Activated naive CD4-positive, alpha-beta T cell treated with anti-CD3 and anti-CD28 coated beads, Interleukin-2, amount 50 U/mL, for 16 hours (primary cell): ENCODE data around the gene RASGRF2.

ENCODE experiments used
- DNase-seq: peaks from one replicate; pipeline ENCODE4 v3.0.0-alpha.2; 2020

Gene RASGRF2

GRCh38 chr5:80959768-80960442, at the start of gene RASGRF2:
Gene RASGRF2 (plus strand): TSS chr5:80960363. CDS start chr5:80960739, 376 bp downstream.
- peak; percentile 63 for DNase-seq

GRCh38 chr5:80912479-80912878, 47.7 kb upstream of the RASGRF2 start:
- DNase-seq: no peak

- no peak for DNase-seq
These were observed 44.4 kb upstream of the RASGRF2 start for GRCh38 chr5:80915716-80916115.

DNA sequence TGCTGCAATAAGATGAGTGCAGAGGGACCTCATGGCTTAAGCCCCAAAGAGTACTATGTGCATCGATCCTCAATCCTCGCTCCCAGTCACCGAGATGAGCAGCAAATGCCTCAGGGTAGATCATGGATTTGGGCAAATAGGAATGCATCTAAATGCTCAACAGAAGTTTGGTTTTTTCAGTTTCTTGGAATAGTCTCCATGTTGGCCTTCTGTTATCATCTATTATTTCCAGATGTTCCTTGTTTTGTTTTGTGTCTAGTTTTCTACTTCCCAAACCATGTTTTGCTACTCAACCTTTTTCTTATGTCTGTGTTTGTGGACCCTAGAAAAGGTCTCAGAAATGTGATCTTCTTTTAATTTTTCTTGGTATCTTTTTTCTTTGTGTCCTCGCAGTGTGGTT, 43.5 kb upstream of the RASGRF2 start:
- no peak for DNase-seq

- DNase-seq: no peak
These were observed 42.5 kb upstream of the RASGRF2 start for GRCh38 chr5:80917631-80918030.

- no peak for DNase-seq
These were observed 40.4 kb upstream of the RASGRF2 start for GRCh38 chr5:80919678-80920196.

DNA sequence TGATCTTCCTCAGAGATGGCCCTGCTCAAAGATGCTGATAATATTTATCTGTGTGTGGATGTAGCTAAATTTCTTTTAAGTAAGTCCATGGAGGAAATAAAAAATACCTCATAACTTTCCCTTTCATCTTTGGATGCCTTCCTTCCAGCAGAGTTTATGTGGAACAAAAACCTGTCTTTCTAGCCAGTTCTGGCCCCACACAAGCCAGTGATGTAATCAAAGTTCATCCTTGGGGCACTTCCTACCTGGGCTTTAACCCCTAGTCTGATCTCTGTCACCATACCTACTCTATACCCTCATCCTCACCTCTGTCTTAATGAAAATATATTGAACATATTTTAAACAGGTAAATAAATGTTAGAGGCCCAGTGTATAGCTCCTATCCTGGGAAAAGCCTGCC, 39.8 kb upstream of the RASGRF2 start:
- DNase-seq: no peak

GRCh38 chr5:80921026-80921425, 39.1 kb upstream of the RASGRF2 start:
- DNase-seq: no peak

DNA sequence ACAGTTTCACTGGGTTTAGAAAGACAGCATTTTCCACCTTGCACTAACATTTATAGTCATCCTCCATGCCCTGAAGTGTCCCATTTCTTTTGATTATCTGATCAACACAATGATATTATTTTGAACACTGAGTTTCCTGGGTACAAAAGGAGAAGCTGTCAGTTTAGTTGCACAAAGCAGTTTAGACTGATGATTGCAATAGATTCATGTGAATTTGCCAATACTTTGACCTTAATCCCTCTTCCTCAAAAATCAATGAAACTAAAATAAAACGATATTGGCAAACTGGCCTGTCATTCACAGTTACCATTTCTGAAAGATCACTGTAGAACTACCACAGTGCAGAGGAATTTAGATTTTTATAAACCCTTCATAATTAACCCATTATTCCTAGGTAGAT, 34.2 kb upstream of the RASGRF2 start:
- DNase-seq: no peak

DNA sequence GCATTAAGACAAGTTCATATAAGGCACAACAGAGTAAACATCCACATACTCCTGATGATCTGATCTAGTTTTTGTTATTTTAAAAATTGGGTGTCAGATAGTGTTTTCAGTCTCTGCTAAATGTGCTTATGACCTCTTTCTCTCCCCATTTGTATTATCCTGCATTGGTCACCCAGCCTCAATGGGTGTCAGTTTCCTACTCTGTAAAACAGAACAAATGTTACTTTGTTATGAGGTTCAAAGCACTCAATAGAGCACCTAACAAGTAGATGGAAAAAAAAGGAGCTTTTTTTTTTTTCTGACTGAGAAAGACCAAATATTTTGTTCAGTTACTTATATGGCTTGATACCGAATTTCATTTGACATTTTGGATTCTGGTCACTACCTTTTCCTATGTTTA, 33.6 kb upstream of the RASGRF2 start:
- DNase-seq: no peak

DNA sequence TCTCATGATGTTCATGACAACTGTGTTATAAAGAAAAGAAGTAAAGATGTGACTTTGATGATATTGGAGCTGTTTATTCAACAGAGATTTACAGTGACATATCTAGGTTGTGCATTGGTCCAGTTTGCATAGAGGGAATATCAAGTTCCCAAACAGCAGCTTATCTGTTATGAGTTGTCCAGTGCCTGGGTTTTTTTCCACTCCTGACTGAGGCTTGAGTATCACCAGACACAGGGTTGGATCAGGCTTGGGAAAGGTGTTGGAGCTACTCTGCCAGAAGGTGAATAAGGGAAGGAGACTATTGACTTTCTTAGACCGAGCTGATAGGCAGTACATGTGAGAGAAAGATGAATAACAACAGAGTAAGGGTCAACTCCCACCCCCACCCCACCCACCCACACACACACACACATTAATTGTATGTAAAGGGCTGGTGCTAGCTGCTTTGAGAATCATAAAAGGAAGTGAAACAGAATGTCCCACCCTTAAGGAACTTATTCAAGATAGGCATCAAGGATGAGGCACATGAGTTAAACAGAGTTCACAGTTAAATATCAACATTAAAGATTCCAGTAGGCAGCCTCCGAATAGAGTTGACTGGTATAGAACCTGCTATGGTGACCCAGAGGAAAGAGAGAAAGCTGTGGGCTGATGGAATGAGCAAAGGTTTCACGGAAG, 33.0 kb upstream of the RASGRF2 start:
- DNase-seq: no peak

GRCh38 chr5:80928073-80928472, 32.1 kb upstream of the RASGRF2 start:
- no peak for DNase-seq

DNA sequence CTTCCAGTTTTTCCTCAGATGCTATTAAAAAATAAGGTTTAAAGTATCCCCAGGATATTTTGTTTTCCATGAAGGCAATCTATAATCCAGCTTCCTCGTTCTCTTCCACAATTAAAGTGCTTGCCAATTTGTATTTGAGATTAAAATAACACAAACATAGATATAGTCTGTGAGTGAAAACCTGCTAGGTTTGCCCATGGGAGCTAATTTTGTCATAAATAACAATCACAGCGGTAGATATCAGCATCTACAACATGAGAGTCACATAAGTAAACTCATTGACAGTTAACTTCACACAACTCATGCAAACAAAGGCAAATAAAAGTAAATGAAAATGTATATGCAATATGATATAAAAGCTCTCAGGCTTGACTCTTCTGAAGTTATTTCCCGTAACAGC, 29.2 kb upstream of the RASGRF2 start:
- DNase-seq: no peak

DNA sequence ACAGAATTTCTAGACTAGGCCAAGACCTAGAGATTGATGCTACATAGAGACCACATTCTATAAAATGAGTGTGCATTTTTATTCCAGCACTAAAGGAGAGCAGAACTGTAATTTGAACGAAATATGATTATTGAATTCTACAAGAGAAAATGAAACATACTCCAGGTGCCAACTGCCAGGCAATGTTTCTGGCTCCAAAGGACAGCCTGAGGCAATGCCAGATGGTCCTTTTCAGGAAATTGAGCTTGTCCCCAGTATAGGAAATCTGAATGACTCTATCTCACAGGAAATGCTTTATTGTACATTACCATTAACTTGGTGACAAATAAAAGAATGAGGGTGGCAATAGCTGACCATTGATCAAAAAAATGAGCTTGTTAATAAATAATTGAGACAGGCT, 28.8 kb upstream of the RASGRF2 start:
- DNase-seq: no peak

DNA sequence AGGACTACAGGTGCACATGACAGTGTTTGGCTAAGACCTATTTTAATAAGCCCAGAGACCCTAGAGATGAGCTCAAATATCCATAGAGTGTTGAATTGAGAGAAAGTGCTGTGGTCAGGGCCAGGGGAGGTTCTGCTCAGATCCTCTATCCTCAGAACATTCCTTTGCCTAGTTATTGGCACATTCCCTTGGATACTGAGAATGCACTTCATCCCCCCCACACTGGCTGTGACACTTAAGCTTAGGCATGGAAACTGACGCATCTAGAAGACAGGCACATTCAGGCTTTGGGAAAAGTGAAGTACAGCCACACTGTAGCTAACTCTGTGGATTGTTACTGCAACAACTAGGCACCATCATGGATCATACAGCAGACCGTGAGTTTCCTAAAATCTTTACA, 27.1 kb upstream of the RASGRF2 start:
- DNase-seq: no peak

DNA sequence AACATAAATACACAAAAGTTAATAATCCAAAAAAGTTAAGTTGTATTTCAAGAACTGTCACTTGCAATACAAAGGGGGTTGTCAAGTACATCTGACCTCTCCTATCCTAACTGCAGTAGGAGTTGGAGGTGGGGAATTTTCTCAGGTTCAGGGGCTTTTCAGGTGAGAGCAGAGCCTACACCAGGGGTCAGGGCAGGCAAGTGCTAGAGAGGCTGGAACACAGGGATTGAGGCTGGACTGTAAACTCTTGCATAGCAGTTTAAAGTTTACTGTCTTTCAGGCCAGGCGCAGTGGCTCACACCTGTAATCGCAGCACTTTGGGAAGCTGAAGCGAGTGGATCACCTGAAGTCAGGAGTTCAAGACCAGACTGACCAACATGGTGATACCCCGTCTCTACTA, 25.4 kb upstream of the RASGRF2 start:
- no peak for DNase-seq

DNA sequence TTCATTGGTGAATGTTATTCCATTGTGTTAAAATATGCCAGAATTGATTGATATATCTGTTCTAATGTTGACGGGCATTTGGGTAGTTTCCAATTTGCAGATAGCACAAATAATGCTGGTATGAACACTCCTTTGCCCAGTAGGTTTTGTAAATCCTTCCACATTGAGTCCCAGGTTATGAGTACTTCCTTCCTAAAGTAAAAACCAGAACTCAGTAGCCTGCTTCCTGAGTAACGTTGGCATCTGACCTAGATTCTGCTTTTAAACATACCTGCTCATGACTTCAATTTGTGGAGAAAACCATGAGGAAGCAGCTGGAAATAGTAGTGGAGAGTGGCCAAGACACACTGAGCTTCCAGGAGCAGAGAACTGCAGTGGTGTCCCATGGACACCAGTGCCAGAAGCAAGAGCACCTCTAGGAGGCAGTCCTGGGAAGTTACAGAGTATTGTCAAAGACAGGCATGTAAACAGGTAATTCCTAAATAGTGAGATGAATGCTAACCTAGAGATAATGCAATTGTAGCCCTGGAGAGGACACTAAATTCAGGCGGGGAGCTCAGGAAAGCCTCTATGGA, 24.3 kb upstream of the RASGRF2 start:
- DNase-seq: no peak

- DNase-seq: no peak
These were observed 23.3 kb upstream of the RASGRF2 start for GRCh38 chr5:80936881-80937280.

DNA sequence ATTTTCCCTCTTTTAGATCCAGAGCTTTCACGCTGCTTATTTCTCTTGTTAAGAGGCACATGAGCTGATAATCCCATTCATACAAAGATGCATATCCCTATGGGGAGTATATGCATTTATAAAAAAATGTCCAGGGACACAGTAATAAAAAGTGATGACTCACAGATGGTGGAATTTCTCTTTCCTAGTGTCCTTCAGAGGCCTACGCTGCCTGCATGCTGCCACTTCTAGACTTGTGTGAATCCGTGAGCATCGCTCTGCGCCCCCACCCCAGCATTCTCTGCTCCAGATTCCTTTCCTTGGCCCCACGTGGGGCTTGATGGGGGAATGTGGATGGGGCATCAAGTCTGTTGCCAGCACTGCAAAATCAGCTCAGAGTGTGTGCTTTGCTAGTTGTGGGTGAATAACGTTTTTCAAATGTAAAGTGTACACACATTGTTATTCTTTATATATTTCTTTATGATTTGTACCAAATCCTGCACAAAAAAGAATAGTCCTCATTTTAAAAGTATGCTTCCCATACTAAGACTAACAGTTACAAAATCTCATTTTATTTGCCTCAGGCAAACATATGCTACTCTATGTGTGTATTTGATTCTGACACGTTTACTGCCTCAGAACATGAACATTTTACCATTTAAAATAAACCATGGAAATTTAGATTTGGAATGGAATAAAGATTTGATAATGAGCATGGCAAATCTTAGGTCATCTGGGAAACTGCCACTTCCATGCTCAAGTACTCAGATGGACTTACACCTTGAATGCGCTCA, 22.4 kb upstream of the RASGRF2 start:
- no peak for DNase-seq

DNA sequence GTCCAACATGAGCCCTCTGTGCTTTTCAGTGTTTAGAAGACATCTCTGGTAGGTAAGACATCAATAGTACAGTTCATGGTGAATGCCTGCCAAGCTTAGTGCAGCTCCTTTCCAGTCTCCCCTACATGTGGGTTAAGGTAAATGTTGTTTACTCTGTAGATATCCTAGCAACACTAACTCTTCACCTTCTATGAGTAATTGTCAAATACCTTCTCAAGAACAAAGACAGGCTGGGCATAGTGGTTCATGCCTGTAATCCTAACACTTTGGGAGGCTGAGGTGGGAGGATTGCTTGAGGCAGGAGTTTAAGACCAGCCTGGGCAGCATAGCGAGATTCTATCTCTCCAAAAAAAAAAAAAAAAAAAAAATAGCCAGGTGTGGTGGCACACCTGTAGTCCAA, 18.7 kb upstream of the RASGRF2 start:
- DNase-seq: no peak

DNA sequence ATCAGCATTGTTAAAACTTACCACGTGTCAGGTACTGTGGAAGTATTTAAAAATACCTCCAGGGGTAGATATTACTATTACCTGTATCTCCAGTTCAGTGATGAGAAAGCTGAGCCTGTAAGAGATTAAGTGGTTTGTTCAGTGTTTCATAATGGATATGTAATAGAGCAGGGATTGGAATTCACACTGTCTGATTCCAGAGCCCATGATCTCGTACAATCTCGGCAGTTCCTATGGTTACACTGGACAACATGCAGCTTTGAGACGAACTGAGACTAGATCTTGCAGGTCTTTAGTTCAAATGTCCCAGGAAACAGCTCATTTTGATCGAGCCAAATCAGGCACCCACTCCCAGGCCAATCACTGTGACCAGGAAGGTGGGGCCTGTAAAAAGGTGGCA, 8.8 kb upstream of the RASGRF2 start:
- no peak for DNase-seq

- DNase-seq: no peak
These were observed 6.6 kb upstream of the RASGRF2 start for GRCh38 chr5:80953587-80953986.

DNA sequence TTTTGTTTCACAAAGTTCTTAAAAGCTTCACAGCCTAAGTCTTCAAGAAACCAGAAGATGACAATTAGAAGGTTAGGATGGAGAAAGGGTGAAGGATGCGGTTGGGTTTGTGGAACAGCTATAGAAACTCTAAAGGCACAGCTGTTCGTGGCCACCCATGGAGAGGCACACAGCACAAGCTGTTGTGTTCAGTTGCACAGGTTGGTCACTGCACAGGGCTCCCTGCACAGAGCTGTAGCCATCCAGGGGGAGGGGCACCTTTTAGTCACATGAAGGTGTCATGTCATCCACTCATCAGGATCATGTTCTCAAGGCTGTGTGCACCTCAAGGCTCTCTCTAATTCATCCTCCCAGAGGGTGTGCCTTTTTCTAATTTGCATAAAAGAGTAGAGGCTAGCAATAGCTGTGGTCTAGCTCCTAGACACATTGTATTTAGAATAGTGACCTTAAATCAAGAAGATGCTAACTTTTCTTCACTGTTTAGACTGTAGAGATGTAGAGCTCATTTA, 5.0 kb upstream of the RASGRF2 start:
- no peak for DNase-seq
